ENCODE measurements around the gene TMEM50A.
"Not testable (repeated sequence)": the region's sequence is repeated elsewhere in the genome, so short reads cannot be mapped to it uniquely, and the experiment has no call there.

DNA sequence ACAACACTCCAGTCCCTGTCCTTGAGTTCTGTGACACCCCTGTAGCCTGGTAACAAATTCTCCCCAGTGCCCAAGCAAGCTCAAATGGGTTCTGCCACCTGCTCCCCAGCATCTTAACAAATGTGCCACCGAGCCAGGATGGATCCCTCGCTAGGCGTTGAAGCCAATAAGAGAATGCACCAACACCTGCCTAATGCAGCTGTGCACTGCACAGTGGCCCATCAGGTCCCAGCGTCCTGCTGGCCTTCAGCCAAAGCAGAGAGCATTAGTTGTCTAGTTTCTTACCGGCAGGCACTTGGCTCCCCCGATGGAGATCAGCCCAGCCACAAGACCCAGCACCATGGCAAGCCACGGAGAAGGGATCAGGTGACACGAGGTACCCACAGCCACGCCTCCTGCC lies 50.6 kb downstream of the TMEM50A start:
- not testable (repeated sequence) for TF ChIP-seq CTCF, POLR2A (IDR thresholded peaks at IDR 0.05)

All from lower leg skin (tissue), 3 donors.